ENCODE results near the gene WSCD1.

- no peak for TF ChIP-seq POLR2A (IDR thresholded peaks at IDR 0.05)
- TF ChIP-seq CTCF (IDR thresholded peaks at IDR 0.05), result no peak
Observed at GRCh38 chr17:6097005-6097279, 26.8 kb downstream of the WSCD1 start.
